Activated naive CD4-positive, alpha-beta T cell treated with anti-CD3 and anti-CD28 coated beads, Interleukin-2, amount 50 U/mL, for 24 hours (primary cell): ENCODE data around the gene FCHO1.

ENCODE experiments used
- H3K27ac Mint-ChIP-seq: one replicate; pipeline ENCODE4 v1.8.0; 2021; ENCODE audit warnings: mild to moderate bottlenecking, mixed read lengths
- H3K27me3 Mint-ChIP-seq: one replicate; pipeline ENCODE4 v1.8.0; 2021; ENCODE audit warnings: mixed read lengths
- H3K36me3 Mint-ChIP-seq: one replicate; pipeline ENCODE4 v1.8.0; 2021; ENCODE audit warnings: mixed read lengths
- H3K4me1 Mint-ChIP-seq: one replicate; pipeline ENCODE4 v1.8.0; 2021; ENCODE audit warnings: mixed read lengths
- H3K4me3 Mint-ChIP-seq: one replicate; pipeline ENCODE4 v1.8.0; 2021; ENCODE audit warnings: mild to moderate bottlenecking, mixed read lengths
- H3K9me3 Mint-ChIP-seq: one replicate; pipeline ENCODE4 v1.8.0; 2021; ENCODE audit warnings: mixed read lengths

FCHO1 gene, protein sequence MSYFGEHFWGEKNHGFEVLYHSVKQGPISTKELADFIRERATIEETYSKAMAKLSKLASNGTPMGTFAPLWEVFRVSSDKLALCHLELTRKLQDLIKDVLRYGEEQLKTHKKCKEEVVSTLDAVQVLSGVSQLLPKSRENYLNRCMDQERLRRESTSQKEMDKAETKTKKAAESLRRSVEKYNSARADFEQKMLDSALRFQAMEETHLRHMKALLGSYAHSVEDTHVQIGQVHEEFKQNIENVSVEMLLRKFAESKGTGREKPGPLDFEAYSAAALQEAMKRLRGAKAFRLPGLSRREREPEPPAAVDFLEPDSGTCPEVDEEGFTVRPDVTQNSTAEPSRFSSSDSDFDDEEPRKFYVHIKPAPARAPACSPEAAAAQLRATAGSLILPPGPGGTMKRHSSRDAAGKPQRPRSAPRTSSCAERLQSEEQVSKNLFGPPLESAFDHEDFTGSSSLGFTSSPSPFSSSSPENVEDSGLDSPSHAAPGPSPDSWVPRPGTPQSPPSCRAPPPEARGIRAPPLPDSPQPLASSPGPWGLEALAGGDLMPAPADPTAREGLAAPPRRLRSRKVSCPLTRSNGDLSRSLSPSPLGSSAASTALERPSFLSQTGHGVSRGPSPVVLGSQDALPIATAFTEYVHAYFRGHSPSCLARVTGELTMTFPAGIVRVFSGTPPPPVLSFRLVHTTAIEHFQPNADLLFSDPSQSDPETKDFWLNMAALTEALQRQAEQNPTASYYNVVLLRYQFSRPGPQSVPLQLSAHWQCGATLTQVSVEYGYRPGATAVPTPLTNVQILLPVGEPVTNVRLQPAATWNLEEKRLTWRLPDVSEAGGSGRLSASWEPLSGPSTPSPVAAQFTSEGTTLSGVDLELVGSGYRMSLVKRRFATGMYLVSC

DNA sequence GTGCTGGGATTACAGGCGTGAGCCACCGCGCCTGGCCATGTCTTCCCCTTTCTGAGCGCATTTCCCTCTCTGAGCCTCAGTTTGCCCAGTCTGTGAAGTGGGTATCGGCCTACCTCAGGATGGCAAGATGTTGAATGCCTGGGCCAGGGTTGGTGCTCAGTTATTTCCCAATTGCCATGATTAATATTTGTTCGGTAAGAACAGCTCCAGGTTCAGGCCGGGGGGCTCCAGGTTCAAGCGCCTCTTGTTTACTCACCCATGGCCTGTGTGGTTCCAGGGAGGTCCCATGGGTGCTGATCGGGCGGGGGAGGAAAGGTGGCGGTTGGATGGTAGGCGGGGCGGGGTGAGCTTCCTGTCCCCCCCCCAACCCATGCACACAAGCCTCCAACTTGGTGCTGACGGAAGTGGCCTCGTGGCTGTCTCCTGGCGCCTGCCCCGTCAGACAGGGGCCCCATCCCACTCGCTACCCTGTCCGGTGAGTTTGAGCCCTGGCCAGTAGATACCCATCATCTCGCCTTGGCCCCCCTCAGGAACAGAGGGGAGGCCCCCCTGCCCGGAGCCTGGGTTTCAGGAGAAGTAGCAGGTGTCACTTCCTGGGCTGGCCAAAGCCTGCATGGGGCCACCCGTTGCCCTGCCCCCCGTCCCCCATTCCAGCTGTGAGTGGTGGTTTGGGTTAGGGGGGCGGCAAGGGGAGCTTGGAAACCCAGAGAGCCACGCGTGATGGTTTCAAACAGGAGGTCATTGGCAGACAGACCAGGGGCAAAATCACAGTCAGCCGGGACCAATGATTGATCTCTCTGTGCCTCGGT lies at the start of gene FCHO1:
Gene FCHO1, plus strand, starts transcription at position 375 of the 809 bp plus-strand sequence. CDS start 3,688 bp downstream, outside the sequence.
- Mint-ChIP-seq H3K27ac (peak within 1 kb of the TSS; percentile 97), H3K4me1 (peaks cover 61% of the 10 kb centered on the region), H3K27me3 (no peaks in the 10 kb centered on the region), H3K36me3 (peaks cover 7% of the 10 kb centered on the region), H3K9me3 (no peaks in the 10 kb centered on the region), H3K4me3 (peak within 1 kb of the TSS; percentile 95)

DNA sequence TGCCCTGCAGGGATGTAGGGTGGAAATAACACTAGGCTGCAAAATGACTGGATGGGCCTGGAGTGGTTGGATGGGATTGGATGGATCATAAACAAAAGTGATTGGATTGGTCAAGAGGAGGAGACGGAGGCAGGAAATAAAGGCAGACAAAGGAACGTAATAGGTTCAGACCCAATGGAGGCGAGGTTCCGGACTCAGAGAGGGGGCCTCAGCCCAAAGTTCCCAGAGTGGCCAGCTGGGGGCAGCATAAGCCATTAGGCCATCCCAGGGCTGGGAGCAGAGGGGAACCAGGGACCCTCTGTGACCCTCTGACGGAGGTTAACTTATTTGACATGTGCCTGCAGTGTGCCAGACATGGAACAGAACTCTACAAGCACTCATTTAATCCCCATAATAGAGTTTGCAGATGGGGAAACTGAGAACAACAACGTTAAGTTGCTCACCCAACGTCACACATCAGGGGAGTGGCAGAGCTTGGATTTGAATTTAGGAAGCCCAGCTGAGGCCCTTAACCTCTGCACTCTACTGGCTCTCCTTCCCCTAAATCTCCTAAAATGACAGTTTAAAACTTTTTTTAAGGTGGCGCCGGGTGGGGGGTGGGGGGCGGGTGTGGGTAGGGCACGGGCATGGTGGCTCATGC lies 47.3 kb upstream of the FCHO1 start:
- H3K9me3 Mint-ChIP-seq = no peaks in the 10 kb centered on the region
- no peaks in the 10 kb centered on the region for H3K36me3 Mint-ChIP-seq
- no peak overlapping the region for H3K4me3 Mint-ChIP-seq
- peaks cover 2% of the 10 kb centered on the region for H3K27me3 Mint-ChIP-seq
- no peak overlapping the region for H3K27ac Mint-ChIP-seq
- H3K4me1 Mint-ChIP-seq = peaks cover 4% of the 10 kb centered on the region

DNA sequence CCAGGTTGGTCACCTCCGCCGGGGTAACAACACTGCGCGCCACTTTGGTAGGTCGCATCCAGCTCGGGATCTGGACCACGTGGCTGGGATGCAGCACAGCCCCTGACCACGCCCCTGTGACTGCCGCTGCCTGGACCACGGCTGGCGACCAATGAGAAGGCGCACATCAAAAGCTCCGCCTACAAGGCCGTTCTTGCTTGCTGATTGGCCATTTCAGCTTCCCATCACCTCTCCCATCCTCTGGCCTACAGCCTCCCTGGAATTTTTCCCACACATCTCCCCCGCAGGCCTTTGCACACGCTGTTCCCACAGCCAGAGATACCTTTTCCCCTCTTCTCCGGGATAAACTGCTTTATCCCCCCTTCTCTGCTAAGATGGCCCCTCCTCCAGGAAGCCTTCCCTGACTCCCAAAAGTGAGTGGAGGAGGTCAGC lies 44.5 kb upstream of the FCHO1 start:
- no peak overlapping the region for H3K27ac Mint-ChIP-seq
- H3K9me3 Mint-ChIP-seq = no peaks in the 10 kb centered on the region
- peaks cover 4% of the 10 kb centered on the region for H3K4me1 Mint-ChIP-seq
- H3K27me3 Mint-ChIP-seq = no peaks in the 10 kb centered on the region
- H3K4me3 Mint-ChIP-seq = no peak overlapping the region
- H3K36me3 Mint-ChIP-seq = no peaks in the 10 kb centered on the region

DNA sequence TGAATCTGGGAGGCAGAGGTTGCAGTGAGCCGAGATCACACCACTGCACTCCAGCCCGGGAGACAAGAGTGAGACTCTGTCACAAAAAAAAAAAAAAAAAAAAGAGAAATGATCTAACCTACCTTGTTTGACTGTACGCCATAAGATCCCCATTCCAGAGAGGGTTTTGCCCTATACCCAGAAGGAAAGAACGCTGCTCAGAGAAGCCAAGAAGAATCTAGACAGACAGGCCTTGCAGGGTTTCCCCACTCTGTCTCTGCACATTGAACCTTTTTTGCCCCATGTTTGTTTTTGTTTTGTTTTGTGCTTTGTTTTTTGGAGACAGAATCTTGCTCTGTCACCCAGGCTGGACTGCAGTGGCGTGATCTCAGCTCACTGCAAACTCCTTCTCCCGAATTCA lies 39.4 kb upstream of the FCHO1 start:
- no peak overlapping the region for H3K27ac Mint-ChIP-seq
- H3K36me3 Mint-ChIP-seq = no peaks in the 10 kb centered on the region
- H3K4me1 Mint-ChIP-seq = no peaks in the 10 kb centered on the region
- no peaks in the 10 kb centered on the region for H3K9me3 Mint-ChIP-seq
- H3K27me3 Mint-ChIP-seq = no peaks in the 10 kb centered on the region
- no peak overlapping the region for H3K4me3 Mint-ChIP-seq

DNA sequence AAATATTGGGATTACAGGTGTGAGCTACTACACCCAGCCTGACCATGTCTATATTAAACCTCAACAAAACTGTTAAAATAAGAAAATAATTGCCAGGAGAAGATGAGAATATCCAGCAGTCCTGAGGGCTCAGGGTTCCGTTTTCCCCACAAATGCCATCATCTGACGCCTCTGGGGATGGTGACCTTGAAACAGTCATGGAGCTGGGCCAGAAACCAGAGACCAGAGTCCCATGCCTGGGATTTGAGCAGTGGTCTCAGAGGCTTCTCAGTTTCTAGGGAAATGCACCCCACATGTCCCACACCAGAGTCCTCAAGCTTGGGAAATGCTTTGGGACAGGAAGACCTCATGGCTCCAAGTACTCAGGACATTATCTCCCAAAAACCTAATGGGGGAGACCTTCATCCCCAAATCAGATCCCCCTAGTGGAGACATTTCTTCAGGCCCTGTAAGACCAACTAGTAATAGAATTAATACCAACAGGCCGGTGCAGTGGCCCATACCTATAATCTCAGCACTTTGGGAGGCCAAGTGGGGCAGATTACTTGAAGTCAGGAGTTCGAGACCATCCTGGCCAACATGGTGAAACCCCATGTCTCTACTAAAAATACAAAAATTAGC lies 34.9 kb upstream of the FCHO1 start:
- no peaks in the 10 kb centered on the region for H3K27me3 Mint-ChIP-seq
- H3K9me3 Mint-ChIP-seq = no peaks in the 10 kb centered on the region
- peaks cover 22% of the 10 kb centered on the region for H3K4me1 Mint-ChIP-seq
- no peak overlapping the region for H3K27ac Mint-ChIP-seq
- H3K4me3 Mint-ChIP-seq = no peak overlapping the region
- no peaks in the 10 kb centered on the region for H3K36me3 Mint-ChIP-seq

DNA sequence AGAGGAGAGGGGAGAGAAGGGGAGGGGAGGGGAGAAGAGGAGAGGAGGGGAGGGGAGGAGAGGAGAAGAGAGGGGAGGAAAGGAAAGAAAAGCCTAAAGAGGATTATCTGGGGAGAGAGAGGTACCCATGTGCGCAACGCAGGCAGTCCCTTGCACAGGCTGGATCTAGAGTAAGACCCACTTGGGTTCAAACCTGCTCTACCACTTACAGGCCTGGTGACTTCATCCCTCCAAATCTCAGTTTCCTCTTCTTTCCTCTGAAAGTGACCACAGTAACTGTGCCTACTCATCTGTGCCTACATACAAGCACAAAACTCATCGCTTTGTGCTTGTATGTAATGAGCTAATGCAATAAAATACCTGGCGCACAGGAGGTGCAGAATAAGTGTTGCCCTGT lies 32.7 kb upstream of the FCHO1 start:
- Mint-ChIP-seq H3K36me3 (no peaks in the 10 kb centered on the region), H3K27me3 (no peaks in the 10 kb centered on the region), H3K9me3 (no peaks in the 10 kb centered on the region), H3K4me3 (peak overlapping the region; percentile 88), H3K27ac (peak overlapping the region; percentile 87), H3K4me1 (peaks cover 29% of the 10 kb centered on the region)

DNA sequence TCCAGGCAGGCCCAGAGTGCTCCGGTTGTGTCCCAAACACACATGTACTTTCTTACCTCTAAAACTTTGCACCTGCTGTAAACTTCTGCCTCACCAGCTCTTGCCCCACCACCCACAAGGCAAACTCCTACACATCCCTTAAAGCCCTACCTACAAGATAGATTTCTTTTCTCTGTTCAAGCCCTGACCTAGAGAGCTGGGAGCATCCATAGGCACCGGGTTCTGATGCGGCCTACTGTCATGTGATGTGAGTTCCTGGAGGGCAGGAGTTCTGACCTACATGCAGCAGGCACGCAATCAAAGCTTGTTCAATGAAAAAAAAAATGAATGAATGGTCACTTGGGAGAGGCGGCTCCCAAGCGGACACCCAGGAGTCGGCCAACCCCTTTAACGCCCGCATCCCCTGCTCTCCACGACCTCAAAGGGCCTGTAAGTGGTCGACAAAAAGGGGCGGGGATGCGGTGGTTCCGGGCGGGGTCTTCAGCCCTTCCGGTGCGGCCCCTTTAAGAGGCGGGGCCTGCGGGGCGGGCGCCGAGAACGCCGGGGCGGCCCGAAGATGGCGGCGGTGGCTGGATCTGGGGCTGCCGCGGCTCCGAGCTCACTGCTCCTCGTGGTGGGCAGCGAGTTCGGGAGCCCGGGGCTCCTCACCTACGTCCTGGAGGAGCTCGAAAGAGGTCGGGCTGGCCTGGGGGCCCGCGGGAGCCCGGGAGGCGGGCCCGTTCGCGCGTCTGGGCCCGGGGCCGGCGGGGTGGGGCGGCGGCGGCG lies 32.1 kb upstream of the FCHO1 start, which contains the start of gene MAP1S:
Gene MAP1S, plus strand, starts transcription at position 534 of the 765 bp plus-strand sequence. Its CDS starts 23 bp downstream, at position 557.
- Mint-ChIP-seq H3K4me1 (peaks cover 29% of the 10 kb centered on the region), H3K36me3 (no peaks in the 10 kb centered on the region), H3K27ac (peak within 1 kb of the TSS; percentile 87), H3K9me3 (no peaks in the 10 kb centered on the region), H3K4me3 (peak within 1 kb of the TSS; percentile 88), H3K27me3 (no peaks in the 10 kb centered on the region)

DNA sequence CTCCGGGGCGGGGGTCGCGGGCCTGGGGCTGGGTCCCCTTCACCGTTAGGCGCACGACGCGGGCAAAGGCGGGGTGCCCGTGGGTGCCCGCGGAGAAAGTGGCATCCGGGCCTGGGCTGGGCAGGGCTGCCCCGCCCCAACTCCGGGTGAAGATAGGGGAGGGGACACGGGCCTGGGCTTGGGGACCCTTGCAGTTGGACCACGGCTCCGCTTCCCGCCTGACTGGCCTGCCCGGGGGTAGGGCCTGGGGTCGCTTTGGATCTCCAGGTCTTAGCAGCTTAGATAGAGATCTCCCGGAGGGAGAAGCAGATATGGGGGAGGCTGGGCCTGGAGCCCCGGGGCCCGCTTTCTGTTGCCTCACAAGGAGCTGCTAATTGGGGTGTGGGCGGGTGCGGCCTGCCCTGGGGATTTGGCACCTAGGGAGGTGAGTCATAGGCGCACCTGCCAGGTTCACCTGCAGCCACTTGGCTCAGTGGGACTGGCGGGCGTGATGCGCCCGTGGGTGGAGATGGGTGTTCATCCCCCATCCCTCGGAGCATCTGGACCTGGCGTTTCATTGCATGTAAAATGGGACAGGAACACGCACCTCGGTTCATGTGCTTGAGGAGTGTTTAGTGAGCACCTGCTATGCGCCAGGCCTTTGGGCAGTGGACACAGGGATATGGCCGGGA lies 31.4 kb upstream of the FCHO1 start:
- H3K9me3 Mint-ChIP-seq = no peaks in the 10 kb centered on the region
- peak overlapping the region; percentile 71 for H3K27ac Mint-ChIP-seq
- H3K27me3 Mint-ChIP-seq = no peaks in the 10 kb centered on the region
- peaks cover 29% of the 10 kb centered on the region for H3K4me1 Mint-ChIP-seq
- peak overlapping the region; percentile 85 for H3K4me3 Mint-ChIP-seq
- H3K36me3 Mint-ChIP-seq = no peaks in the 10 kb centered on the region

DNA sequence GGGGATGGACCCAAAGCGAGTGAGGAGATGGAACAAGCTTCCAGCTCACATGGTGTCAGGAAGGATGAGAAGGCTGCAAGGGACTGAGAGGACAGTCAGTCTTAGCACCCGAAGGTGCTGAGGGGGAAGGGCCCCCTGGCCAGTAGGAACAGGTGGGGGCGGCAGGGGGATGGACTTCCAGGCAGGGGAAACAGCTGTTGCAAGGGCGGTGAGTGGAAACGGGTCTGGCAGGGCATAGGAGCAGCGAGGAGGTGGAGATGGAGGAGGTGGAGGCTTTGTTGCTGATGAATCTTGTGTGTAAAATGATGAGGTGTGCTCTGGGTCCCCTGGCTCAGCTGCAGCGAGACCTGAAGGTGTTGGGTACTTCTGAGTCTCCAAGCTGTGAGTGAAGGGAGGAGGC lies 30.8 kb upstream of the FCHO1 start:
- Mint-ChIP-seq H3K9me3 (no peaks in the 10 kb centered on the region), H3K36me3 (peaks cover 2% of the 10 kb centered on the region), H3K4me3 (peak overlapping the region; percentile 85), H3K27me3 (no peaks in the 10 kb centered on the region), H3K27ac (peak overlapping the region; percentile 71), H3K4me1 (peaks cover 29% of the 10 kb centered on the region)

DNA sequence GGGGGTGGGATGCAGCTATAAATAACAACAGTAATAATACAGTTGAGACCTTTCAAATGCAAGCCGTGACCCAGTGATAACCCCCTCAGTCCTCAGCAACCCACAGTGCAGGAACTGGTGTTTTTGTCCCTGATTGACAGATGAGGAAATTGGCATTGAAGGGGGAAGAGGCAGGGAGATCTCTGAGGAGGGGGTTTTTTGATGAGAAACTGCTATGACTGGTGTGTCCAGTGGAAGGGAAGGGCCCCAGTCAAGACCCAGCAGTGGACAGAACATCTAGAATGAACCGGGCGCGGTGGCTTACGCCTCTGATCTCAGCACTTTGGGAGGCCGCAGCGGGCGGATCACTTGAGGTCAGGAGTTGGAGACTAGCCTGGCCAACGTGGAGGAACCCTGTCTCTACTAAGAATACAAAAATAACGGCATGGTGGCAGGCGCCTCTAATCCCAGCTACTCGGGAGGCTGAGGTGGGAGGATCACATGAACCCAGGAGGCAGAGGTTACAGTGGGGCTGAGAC lies 30.1 kb upstream of the FCHO1 start:
- peak overlapping the region; percentile 30 for H3K27ac Mint-ChIP-seq
- no peaks in the 10 kb centered on the region for H3K9me3 Mint-ChIP-seq
- H3K4me1 Mint-ChIP-seq = peaks cover 29% of the 10 kb centered on the region
- H3K4me3 Mint-ChIP-seq = peak overlapping the region; percentile 85
- H3K27me3 Mint-ChIP-seq = no peaks in the 10 kb centered on the region
- H3K36me3 Mint-ChIP-seq = peaks cover 2% of the 10 kb centered on the region

DNA sequence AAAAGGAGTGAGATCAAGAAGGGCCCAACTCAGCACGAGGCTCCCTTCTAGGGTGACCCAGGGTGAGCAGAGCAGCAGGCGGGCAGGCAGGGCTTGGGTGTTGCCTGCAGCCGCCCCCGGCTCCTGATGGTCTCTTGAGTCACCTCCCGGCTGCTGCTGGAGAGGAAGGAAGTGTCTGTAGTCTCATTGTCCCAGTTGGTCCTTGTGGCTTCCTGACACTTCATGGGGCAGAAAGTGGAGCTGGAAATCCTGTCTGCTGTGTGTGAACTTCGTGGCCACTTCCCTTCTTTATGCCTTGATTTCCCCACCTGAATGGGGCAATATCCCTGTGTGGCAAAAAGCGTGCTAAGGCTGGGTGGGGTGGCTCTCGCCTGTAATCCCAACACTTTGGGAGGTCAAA lies 29.5 kb upstream of the FCHO1 start:
- Mint-ChIP-seq H3K27me3 (no peaks in the 10 kb centered on the region), H3K4me1 (peaks cover 29% of the 10 kb centered on the region), H3K9me3 (no peaks in the 10 kb centered on the region)

DNA sequence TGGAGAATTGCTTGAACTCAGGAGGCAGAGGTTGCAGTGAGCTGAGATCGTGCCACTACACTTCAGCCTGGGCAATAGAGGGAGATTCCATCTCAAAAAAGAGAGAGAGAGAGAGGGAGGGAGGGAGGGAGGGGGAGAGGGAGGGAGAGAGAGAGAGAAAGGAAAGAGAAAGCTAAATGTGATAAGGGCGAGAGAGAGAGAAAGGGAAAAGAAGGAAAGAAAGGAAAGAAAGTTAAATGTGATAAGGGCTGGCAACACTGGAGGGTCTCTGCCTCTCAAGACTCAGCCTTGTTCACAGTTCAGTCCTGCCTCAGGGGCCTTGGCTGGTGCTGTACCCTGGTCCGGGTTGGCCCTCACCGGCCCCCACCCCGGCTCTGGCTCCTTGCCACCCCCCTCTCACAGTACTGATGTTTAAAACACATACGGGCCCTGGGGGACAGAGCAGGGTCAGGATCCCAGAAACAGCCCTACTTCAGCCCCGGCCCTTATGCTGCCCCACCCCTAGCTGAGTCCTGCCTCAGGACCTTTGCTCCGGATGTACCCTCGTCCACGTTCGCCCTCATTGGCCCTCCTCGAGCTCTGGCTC lies 28.5 kb upstream of the FCHO1 start:
- H3K4me1 Mint-ChIP-seq = peaks cover 29% of the 10 kb centered on the region
- no peak overlapping the region for H3K27ac Mint-ChIP-seq
- H3K9me3 Mint-ChIP-seq = no peaks in the 10 kb centered on the region
- H3K27me3 Mint-ChIP-seq = no peaks in the 10 kb centered on the region
- H3K4me3 Mint-ChIP-seq = no peak overlapping the region
- H3K36me3 Mint-ChIP-seq = peaks cover 2% of the 10 kb centered on the region

More for the DNA sequence above, 29.5 kb upstream of the FCHO1 start:
- Mint-ChIP-seq H3K36me3 (peaks cover 2% of the 10 kb centered on the region), H3K27ac (peak overlapping the region; percentile 35), H3K4me3 (peak overlapping the region; percentile 85)

DNA sequence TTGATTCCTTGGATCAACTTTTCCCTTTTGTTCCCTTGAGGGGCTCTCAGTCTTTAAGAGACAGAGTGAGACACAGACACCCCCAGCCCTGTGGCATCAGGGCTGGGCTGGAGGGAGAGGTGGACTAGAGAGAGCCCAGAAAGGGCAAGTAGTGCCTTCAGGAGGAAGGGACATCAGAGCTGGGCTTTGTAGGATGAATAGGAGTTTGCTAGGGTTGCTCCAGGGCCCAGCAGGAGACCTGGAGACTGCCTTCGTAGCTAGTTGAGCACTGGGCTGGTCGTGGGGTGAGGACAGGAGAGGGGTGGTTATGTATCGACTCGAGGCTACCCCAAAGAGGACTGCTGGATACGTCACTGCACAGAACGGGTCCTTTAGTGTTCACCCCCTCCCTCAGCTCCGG lies 26.6 kb upstream of the FCHO1 start:
- no peaks in the 10 kb centered on the region for H3K27me3 Mint-ChIP-seq
- peak overlapping the region; percentile 74 for H3K27ac Mint-ChIP-seq
- no peaks in the 10 kb centered on the region for H3K9me3 Mint-ChIP-seq
- peaks cover 2% of the 10 kb centered on the region for H3K36me3 Mint-ChIP-seq
- H3K4me1 Mint-ChIP-seq = peaks cover 23% of the 10 kb centered on the region
- H3K4me3 Mint-ChIP-seq = no peak overlapping the region
